ENCODE data around the gene THEM4. TPM values are rescaled to one million over a fixed set of nuclear protein-coding genes. Genes with fewer than 3 reads are reported as not detected.
"Not testable (repeated sequence)": the region's sequence is repeated elsewhere in the genome, so short reads cannot be mapped to it uniquely, and the experiment has no call there.

The THEM4 gene
- total and polyA plus RNA-seq, 7 experiments from 2014 or later = 37.6 to 143 (median 113) TPM

DNA sequence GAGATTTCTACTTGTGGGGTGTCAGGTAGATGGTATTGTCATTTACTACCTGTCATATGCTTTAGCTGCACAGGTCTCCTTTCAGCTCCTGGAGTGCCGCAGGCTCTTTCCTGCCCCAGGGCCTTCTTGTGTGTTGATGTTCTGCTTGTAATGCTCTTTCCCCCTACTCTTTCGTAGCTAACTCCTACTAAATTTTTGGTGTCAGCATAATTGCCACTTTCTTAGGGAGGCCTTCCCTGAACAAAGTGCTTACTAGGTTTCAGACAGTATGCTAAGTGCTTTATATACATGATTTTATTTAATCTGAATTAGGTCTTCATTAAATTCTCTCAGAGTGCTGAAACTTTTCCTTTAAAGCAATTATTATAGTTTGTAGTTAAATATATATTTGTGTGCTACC lies 4.8 kb upstream of the THEM4 start:
- intact Hi-C loops (cut with micrococcal nuclease) = no loop called here
- ChIA-PET POLR2A (interaction anchor here (1.1 to 1.8 kb wide), 2 partner anchors 9 to 15 kb away, joined by 3 to 4 read pairs; no protein-coding TSS in a partner anchor), CTCF (no interaction called here)
- Histone ChIP-seq H3K9me3 (ENCODE audit: control insufficient read depth in 2 of 3, low read length in 3 of 3) (no peaks in the 10 kb centered on the region), H3K27ac (ENCODE audit: low read depth, low read length) (no peak overlapping the region), H3K4me1 (ENCODE audit: control insufficient read depth in 2 of 2, insufficient read depth in 2 of 2, low read length in 2 of 2) (no peaks in the 10 kb centered on the region), H3K27me3 (ENCODE audit: control insufficient read depth in 2 of 2, insufficient read depth in 2 of 2, low read length in 2 of 2) (no peaks in the 10 kb centered on the region), H3K4me3 (ENCODE audit: low read length) (no peak overlapping the region), H3K36me3 (ENCODE audit: control insufficient read depth in 2 of 3, insufficient read depth in 3 of 3, low read length in 3 of 3) (no peaks in the 10 kb centered on the region)
- Mint-ChIP-seq H3K9me3 (peaks cover 0 to 2% (median 0%) of the 10 kb centered on the region in 11 donors), H3K27me3 (peaks cover 0 to 17% (median 0%) of the 10 kb centered on the region in 5 donors), H3K4me3 (no peak overlapping the region), H3K36me3 (no peaks in the 10 kb centered on the region), H3K27ac (peak overlapping the region in 1 of 9 donors; percentile 43), H3K4me1 (peaks cover 0 to 6% (median 5%) of the 10 kb centered on the region in 7 donors)
- ATAC-seq = no peak
- DNase-seq = no peak

GRCh38 chr1:151912973-151913372 lies 3.7 kb upstream of the THEM4 start:
- no peak for DNase-seq
- Mint-ChIP-seq H3K36me3 (peaks cover 0 to 9% (median 8%) of the 10 kb centered on the region in 5 donors), H3K4me3 (no peak overlapping the region), H3K4me1 (peaks cover 7 to 16% (median 14%) of the 10 kb centered on the region in 7 donors), H3K9me3 (peaks cover 0 to 10% (median 7%) of the 10 kb centered on the region in 11 donors), H3K27me3 (peaks cover 0 to 14% (median 0%) of the 10 kb centered on the region in 5 donors), H3K27ac (no peak overlapping the region)
- ChIA-PET CTCF (no interaction called here), POLR2A (interaction anchor here (1.8 kb wide), 1 partner anchor 14 kb away, joined by 4 read pairs; no protein-coding TSS in a partner anchor)
- Histone ChIP-seq H3K4me1 (ENCODE audit: control insufficient read depth in 2 of 2, insufficient read depth in 2 of 2, low read length in 2 of 2) (peaks cover 7 to 9% of the 10 kb centered on the region in 2 donors), H3K4me3 (ENCODE audit: low read length) (no peak overlapping the region), H3K9me3 (ENCODE audit: control insufficient read depth in 2 of 3, low read length in 3 of 3) (peaks cover 0 to 4% (median 0%) of the 10 kb centered on the region in 3 experiments), H3K27me3 (ENCODE audit: control insufficient read depth in 2 of 2, insufficient read depth in 2 of 2, low read length in 2 of 2) (no peaks in the 10 kb centered on the region), H3K27ac (ENCODE audit: low read depth, low read length) (no peak overlapping the region), H3K36me3 (ENCODE audit: control insufficient read depth in 2 of 3, insufficient read depth in 3 of 3, low read length in 3 of 3) (no peaks in the 10 kb centered on the region)
- no peak for ATAC-seq
- intact Hi-C loops (cut with micrococcal nuclease) = no loop called here

DNA sequence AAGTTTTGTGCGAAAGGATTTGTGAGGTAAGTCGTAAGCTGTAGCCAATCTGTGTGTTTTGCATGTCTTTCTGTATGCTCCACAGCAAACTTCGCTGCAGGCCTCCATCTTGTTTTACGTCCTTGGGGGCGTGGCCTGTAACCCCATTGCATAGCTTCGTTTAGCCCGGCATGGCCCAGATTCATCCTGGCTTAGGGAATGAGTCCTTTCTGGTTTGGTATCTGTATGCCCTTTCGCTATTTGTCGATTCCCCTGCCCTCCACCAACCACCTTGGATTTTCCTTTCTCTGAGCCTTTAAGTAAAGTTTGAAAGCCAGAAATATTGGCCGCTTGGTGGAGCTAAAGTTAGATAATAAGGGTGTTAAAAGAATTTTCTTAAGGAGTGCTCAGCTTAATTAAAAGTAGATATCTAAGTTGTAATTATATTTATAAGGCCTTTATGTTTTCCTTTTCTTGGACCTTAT lies 1.1 kb downstream of the THEM4 start:
- peaks cover 0 to 9% (median 0%) of the 10 kb centered on the region in 3 experiments for H3K36me3 ChIP-seq (ENCODE audit: control insufficient read depth in 2 of 3, insufficient read depth in 3 of 3, low read length in 3 of 3)
- peaks cover 0 to 37% (median 23%) of the 10 kb centered on the region in 11 donors for H3K9me3 Mint-ChIP-seq
- POLR2A ChIA-PET = interaction anchor here (0.6 to 6.2 kb wide), 10 partner anchors 9 to 68 kb away, joined by 3 to 133 read pairs (median 6); no protein-coding TSS in a partner anchor
- CTCF ChIA-PET = interaction anchor here (0.6 to 4.9 kb wide), 5 partner anchors 10 to 913 kb away, joined by 3 to 31 read pairs (median 4); no protein-coding TSS in a partner anchor
- peaks cover 26 to 49% of the 10 kb centered on the region in 2 donors for H3K4me1 ChIP-seq (ENCODE audit: control insufficient read depth in 2 of 2, insufficient read depth in 2 of 2, low read length in 2 of 2)
- H3K36me3 Mint-ChIP-seq = peaks cover 11 to 48% (median 33%) of the 10 kb centered on the region in 5 donors
- H3K4me1 Mint-ChIP-seq = peaks cover 29 to 59% (median 49%) of the 10 kb centered on the region in 7 donors
- H3K4me3 Mint-ChIP-seq = peak overlapping the region; percentile 79 to 93 (median 88)
- H3K27ac ChIP-seq (ENCODE audit: low read depth, low read length) = peak overlapping the region; percentile 18
- H3K27ac Mint-ChIP-seq = peak overlapping the region; percentile 65 to 98 (median 89)
- no peak for DNase-seq
- no peak for ATAC-seq
- peaks cover 0 to 14% (median 4%) of the 10 kb centered on the region in 3 experiments for H3K9me3 ChIP-seq (ENCODE audit: control insufficient read depth in 2 of 3, low read length in 3 of 3)
- intact Hi-C loops (cut with micrococcal nuclease) = loop anchor here (2.0 to 5.0 kb wide), 3 partner anchors 17 to 451 kb away; partner anchors contain the start of genes MRPL9 (in 1 of the 2) and POGZ (in 1 of the 2)
- peaks cover 0 to 8% (median 0%) of the 10 kb centered on the region in 5 donors for H3K27me3 Mint-ChIP-seq
- peak overlapping the region; percentile 67 for H3K4me3 ChIP-seq (ENCODE audit: low read length)
- no peaks in the 10 kb centered on the region for H3K27me3 ChIP-seq (ENCODE audit: control insufficient read depth in 2 of 2, insufficient read depth in 2 of 2, low read length in 2 of 2)

- Histone ChIP-seq H3K4me3 (ENCODE audit: low read length) (peak overlapping the region; percentile 67), H3K27me3 (ENCODE audit: control insufficient read depth in 2 of 2, insufficient read depth in 2 of 2, low read length in 2 of 2) (no peaks in the 10 kb centered on the region), H3K27ac (ENCODE audit: low read depth, low read length) (peak overlapping the region; percentile 18), H3K9me3 (ENCODE audit: control insufficient read depth in 2 of 3, low read length in 3 of 3) (peaks cover 0 to 14% (median 4%) of the 10 kb centered on the region in 3 experiments), H3K36me3 (ENCODE audit: control insufficient read depth in 2 of 3, insufficient read depth in 3 of 3, low read length in 3 of 3) (peaks cover 0 to 9% (median 0%) of the 10 kb centered on the region in 3 experiments), H3K4me1 (ENCODE audit: control insufficient read depth in 2 of 2, insufficient read depth in 2 of 2, low read length in 2 of 2) (peaks cover 29 to 51% of the 10 kb centered on the region in 2 donors)
- Mint-ChIP-seq H3K27ac (peak overlapping the region in 8 of 9 donors; percentile 79 to 98 (median 89)), H3K36me3 (peaks cover 11 to 51% (median 34%) of the 10 kb centered on the region in 5 donors), H3K27me3 (peaks cover 0 to 8% (median 0%) of the 10 kb centered on the region in 5 donors), H3K4me3 (peak overlapping the region; percentile 12 to 93 (median 86)), H3K4me1 (peaks cover 29 to 63% (median 50%) of the 10 kb centered on the region in 7 donors), H3K9me3 (peaks cover 0 to 37% (median 23%) of the 10 kb centered on the region in 11 donors)
- CTCF ChIA-PET = interaction anchor here (0.6 to 4.9 kb wide), 3 partner anchors 10 to 62 kb away, joined by 3 to 31 read pairs (median 15); no protein-coding TSS in a partner anchor
- no peak for DNase-seq
- POLR2A ChIA-PET = interaction anchor here (0.6 to 6.2 kb wide), 11 partner anchors 9 to 68 kb away, joined by 3 to 133 read pairs (median 3); no protein-coding TSS in a partner anchor
- no peak for ATAC-seq
- intact Hi-C loops (cut with micrococcal nuclease) = loop anchor here (2.0 to 5.0 kb wide), 3 partner anchors 17 to 450 kb away; partner anchors contain the start of genes MRPL9 (in 1 of the 2) and POGZ (in 1 of the 2)
Observed at GRCh38 chr1:151907363-151908139, 1.8 kb downstream of the THEM4 start.

DNA sequence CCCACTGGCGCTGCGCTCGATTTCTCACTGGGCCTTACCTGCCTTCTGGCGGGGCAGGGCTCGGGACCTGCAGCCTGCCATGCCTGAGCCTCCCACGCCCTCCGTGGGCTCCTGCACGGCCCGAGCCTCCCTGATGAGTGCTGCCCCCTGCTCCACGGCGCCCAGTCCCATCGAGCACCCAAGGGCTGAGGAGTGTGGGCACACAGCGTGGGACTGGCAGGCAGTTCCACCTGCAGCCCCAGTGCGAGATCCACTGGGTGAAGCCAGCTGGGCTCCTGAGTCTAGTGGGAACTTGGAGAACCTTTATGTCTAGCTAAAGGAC lies 3.0 kb downstream of the THEM4 start:
- Mint-ChIP-seq H3K36me3 (peaks cover 11 to 64% (median 42%) of the 10 kb centered on the region in 5 donors), H3K27ac (peak overlapping the region in 7 of 9 donors; percentile 36 to 98 (median 88)), H3K9me3 (peaks cover 0 to 49% (median 30%) of the 10 kb centered on the region in 11 donors), H3K4me3 (peak overlapping the region in 7 of 10 donors; percentile 25 to 89 (median 59)), H3K4me1 (peaks cover 35 to 76% (median 56%) of the 10 kb centered on the region in 7 donors)
- intact Hi-C loops (cut with micrococcal nuclease) = loop anchor here (5.0 kb wide), 2 partner anchors 144 to 449 kb away; partner anchors contain the start of genes MRPL9 (in 1 of the 2) and POGZ (in 1 of the 2)
- H3K4me3 ChIP-seq (ENCODE audit: low read length); H3K36me3 ChIP-seq (ENCODE audit: control insufficient read depth in 2 of 3, insufficient read depth in 3 of 3, low read length in 3 of 3); DNase-seq; H3K27me3 ChIP-seq (ENCODE audit: control insufficient read depth in 2 of 2, insufficient read depth in 2 of 2, low read length in 2 of 2); H3K27me3 Mint-ChIP-seq; ATAC-seq: not testable (repeated sequence)
- Histone ChIP-seq H3K27ac (ENCODE audit: low read depth, low read length) (peak overlapping the region; percentile 63), H3K9me3 (ENCODE audit: control insufficient read depth in 2 of 3, low read length in 3 of 3) (peaks cover 0 to 14% (median 4%) of the 10 kb centered on the region in 3 experiments), H3K4me1 (ENCODE audit: control insufficient read depth in 2 of 2, insufficient read depth in 2 of 2, low read length in 2 of 2) (peaks cover 29 to 54% of the 10 kb centered on the region in 2 donors)
- ChIA-PET CTCF (interaction anchor here (0.7 to 4.9 kb wide), 2 partner anchors 8 to 128 kb away, joined by 3 to 31 read pairs; no protein-coding TSS in a partner anchor), POLR2A (interaction anchor here (1.0 to 6.2 kb wide), 7 partner anchors 8 to 94 kb away, joined by 3 to 133 read pairs (median 4); no protein-coding TSS in a partner anchor)

Data from naive thymus-derived CD4-positive, alpha-beta T cell (primary cell).